Activated CD8-positive, alpha-beta T cell treated with anti-CD3 and anti-CD28 coated beads for 36 hours (primary cell): ENCODE measurements around the gene HTRA3. TPM values are rescaled to one million over a fixed set of nuclear protein-coding genes. Genes with fewer than 3 reads are reported as not detected.

Experiments used
- ATAC-seq: fragments of 200-7000 bp; cut with Tn5 transposase; one replicate; pipeline ENCODE4 v1.10.0; 2021; ENCODE audit warnings: mild to moderate bottlenecking, moderate library complexity
- CTCF ChIA-PET: fragments of 350-600 bp; sonication (Branson Sonifier 250); formaldehyde crosslinking; loops from one replicate; lab custom pipeline; 2021; ENCODE audit warnings: antibody characterized with exemption; lab: Charles Lee
- POLR2A ChIA-PET: fragments of 350-600 bp; sonication (Branson Sonifier 250); formaldehyde crosslinking; loops from one replicate; lab custom pipeline; 2021; ENCODE audit warnings: antibody characterized with exemption; lab: Charles Lee
- DNase-seq: peaks from one replicate; pipeline ENCODE4 v3.0.0-alpha.2; 2020
- H3K27ac Mint-ChIP-seq: one replicate; pipeline ENCODE4 v1.8.0; 2021; ENCODE audit warnings: mild to moderate bottlenecking, mixed read lengths
- H3K27me3 Mint-ChIP-seq: one replicate; pipeline ENCODE4 v1.8.0; 2021; ENCODE audit warnings: mixed read lengths
- H3K36me3 Mint-ChIP-seq: one replicate; pipeline ENCODE4 v1.8.0; 2021; ENCODE audit warnings: low read depth, mixed read lengths
- H3K4me1 Mint-ChIP-seq: one replicate; pipeline ENCODE4 v1.8.0; 2021; ENCODE audit warnings: low read depth, mixed read lengths
- H3K4me3 Mint-ChIP-seq: one replicate; pipeline ENCODE4 v1.8.0; 2021; ENCODE audit warnings: mild to moderate bottlenecking, moderate library complexity, mixed read lengths
- H3K9me3 Mint-ChIP-seq: one replicate; pipeline ENCODE4 v1.8.0; 2021; ENCODE audit warnings: mixed read lengths
- CTCF ChIP-seq: fragments of 200-600 bp; IDR thresholded peaks from one replicate; pipeline ENCODE4 v1.8.0; 2022; ENCODE audit warnings: antibody characterized with exemption, mild to moderate bottlenecking
- intact Hi-C: fragments of 100-400 bp; cut with micrococcal nuclease; formaldehyde crosslinking; loops from one replicate; pipeline ENCODE4 v1.10.0; 2022
- total RNA-seq, 2 experiments: library from RNA; stranded (reverse); gene quantifications; one replicate each; pipeline ENCODE4 v1.2.3, GENCODE V29; 2021

HTRA3 gene
- total RNA-seq, 2 experiments from 2014 or later = 0.11 TPM; not detected in 1

- no peaks in the 10 kb centered on the region for H3K4me1 Mint-ChIP-seq
- POLR2A ChIA-PET = no interaction called here
- DNase-seq (no peak), ATAC-seq (no peak)
- H3K36me3 Mint-ChIP-seq = no peaks in the 10 kb centered on the region
- intact Hi-C loops = no loop called here
- no peak overlapping the region for H3K4me3 Mint-ChIP-seq
- peaks cover 1% of the 10 kb centered on the region for H3K9me3 Mint-ChIP-seq
- H3K27me3 Mint-ChIP-seq = peaks cover 3% of the 10 kb centered on the region
- CTCF ChIA-PET = no interaction called here
- H3K27ac Mint-ChIP-seq = no peak overlapping the region
- no peak for TF ChIP-seq CTCF
Observed at GRCh38 chr4:8303081-8303480, 33.5 kb downstream of the HTRA3 start.

- Mint-ChIP-seq H3K9me3 (peaks cover 1% of the 10 kb centered on the region), H3K4me3 (no peak overlapping the region), H3K27me3 (peaks cover 3% of the 10 kb centered on the region), H3K36me3 (no peaks in the 10 kb centered on the region), H3K4me1 (no peaks in the 10 kb centered on the region), H3K27ac (peak overlapping the region; percentile 12)
- ATAC-seq (no peak), DNase-seq (no peak)
- intact Hi-C loops = no loop called here
- ChIA-PET CTCF (no interaction called here), POLR2A (no interaction called here)
- no peak for TF ChIP-seq CTCF
Observed at GRCh38 chr4:8303485-8304281, 34.1 kb downstream of the HTRA3 start.

DNA sequence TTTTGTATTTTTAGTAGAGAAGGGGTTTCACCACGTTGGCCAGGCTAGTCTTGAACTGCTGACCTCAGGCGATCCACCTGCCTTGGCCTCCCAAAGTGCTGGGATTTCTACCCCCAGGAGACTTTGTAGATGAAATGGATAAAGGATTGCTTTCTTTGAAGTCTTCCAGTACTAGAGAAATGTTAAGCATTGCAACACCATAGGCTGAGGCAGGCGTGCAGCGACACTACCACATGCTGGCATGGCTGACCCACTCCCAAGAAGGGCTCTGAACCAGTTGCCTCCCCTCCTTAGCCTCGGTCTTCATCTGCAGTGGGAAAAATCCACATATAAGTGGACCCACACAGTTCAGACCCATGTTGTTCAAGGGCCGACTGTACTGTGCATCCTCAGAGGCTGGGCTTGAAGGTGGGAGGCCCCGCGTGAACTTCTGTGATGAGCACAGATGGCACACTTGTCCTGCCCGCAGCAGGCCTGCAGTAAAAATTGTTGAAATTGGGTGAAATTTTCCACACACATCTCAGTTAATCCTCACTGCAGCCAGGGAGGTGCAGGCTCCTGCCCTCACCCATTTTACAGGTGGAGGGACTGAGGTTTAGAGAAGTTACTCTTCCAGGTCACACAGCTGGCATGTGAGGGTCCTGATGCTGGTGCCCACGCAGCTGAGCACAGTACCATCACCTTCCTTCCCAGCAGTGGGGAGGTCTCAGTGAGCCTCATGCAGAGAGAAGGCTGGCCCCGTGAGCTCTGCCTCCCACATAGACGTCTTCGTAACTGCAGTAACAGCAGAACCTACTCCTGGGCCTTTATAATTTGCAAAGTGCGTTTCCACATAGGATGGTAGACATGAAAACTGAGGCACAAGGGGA is 35.5 kb downstream of the HTRA3 start:
- Mint-ChIP-seq H3K36me3 (no peaks in the 10 kb centered on the region), H3K27ac (no peak overlapping the region), H3K9me3 (peaks cover 1% of the 10 kb centered on the region), H3K27me3 (peaks cover 3% of the 10 kb centered on the region), H3K4me3 (no peak overlapping the region), H3K4me1 (no peaks in the 10 kb centered on the region)
- CTCF ChIA-PET = no interaction called here
- intact Hi-C loops = no loop called here
- no peak for TF ChIP-seq CTCF
- DNase-seq = no peak
- POLR2A ChIA-PET = no interaction called here
- ATAC-seq = no peak

DNA sequence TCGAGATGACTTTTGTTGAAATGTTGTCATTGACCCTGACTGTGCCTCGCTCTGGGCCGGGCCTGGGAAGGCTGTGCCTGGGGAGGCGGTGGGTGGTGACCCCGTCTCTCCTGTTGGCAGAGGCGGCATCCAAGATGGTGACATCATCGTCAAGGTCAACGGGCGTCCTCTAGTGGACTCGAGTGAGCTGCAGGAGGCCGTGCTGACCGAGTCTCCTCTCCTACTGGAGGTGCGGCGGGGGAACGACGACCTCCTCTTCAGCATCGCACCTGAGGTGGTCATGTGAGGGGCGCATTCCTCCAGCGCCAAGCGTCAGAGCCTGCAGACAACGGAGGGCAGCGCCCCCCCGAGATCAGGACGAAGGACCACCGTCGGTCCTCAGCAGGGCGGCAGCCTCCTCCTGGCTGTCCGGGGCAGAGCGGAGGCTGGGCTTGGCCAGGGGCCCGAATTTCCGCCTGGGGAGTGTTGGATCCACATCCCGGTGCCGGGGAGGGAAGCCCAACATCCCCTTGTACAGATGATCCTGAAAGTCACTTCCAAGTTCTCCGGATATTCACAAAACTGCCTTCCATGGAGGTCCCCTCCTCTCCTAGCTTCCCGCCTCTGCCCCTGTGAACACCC is 36.4 kb downstream of the HTRA3 start:
- no peaks in the 10 kb centered on the region for H3K4me1 Mint-ChIP-seq
- no peaks in the 10 kb centered on the region for H3K36me3 Mint-ChIP-seq
- no peak for TF ChIP-seq CTCF
- peaks cover 1% of the 10 kb centered on the region for H3K9me3 Mint-ChIP-seq
- H3K27ac Mint-ChIP-seq = no peak overlapping the region
- DNase-seq (no peak), ATAC-seq (no peak)
- intact Hi-C loops = no loop called here
- ChIA-PET CTCF (no interaction called here), POLR2A (no interaction called here)
- H3K27me3 Mint-ChIP-seq = peaks cover 3% of the 10 kb centered on the region
- no peak overlapping the region for H3K4me3 Mint-ChIP-seq
